MCF 10A (cell line): Measurements from ENCODE around the gene CLSTN2. TPM values are rescaled to one million over a fixed set of nuclear protein-coding genes. Genes with fewer than 3 reads are reported as not detected.

ENCODE experiments used
- BruUV-seq: library from RNA; stranded (reverse); fragments of 400-500 nt; replicated peaks from 2 replicates; lab custom pipeline; 2021; lab: Mats Ljungman, UMichigan
- CTCF ChIA-PET: fragments of 300-600 bp; sonication (Branson Sonifier 250); formaldehyde crosslinking; extraction: SDS; loops from one replicate; lab custom pipeline; 2021; ENCODE audit warnings: antibody characterized with exemption, inconsistent platforms; lab: Yijun Ruan, JAX
- POLR2A ChIA-PET: fragments of 300-600, 350-650 bp; sonication (Branson Sonifier 250); formaldehyde crosslinking; extraction: SDS; loops from one replicate; lab custom pipeline; 2020; ENCODE audit warnings: antibody characterized with exemption, inconsistent platforms; lab: Yijun Ruan, JAX
- DNase-seq: peaks from one replicate; pipeline ENCODE4 v3.0.0-alpha.2; 2018; ENCODE audit not compliant: unreplicated experiment
- H3K27ac Mint-ChIP-seq: one replicate; pipeline ENCODE4 v1.8.0; 2022; ENCODE audit warnings: mild to moderate bottlenecking, low read depth, mixed read lengths; ENCODE audit not compliant: unreplicated experiment
- H3K27me3 Mint-ChIP-seq: one replicate; pipeline ENCODE4 v1.8.0; 2022; ENCODE audit warnings: mixed read lengths; ENCODE audit not compliant: insufficient read depth, unreplicated experiment
- H3K36me3 Mint-ChIP-seq: one replicate; pipeline ENCODE4 v1.8.0; 2022; ENCODE audit warnings: mild to moderate bottlenecking, moderate library complexity, mixed read lengths; ENCODE audit not compliant: insufficient read depth, unreplicated experiment
- H3K4me1 Mint-ChIP-seq: one replicate; pipeline ENCODE4 v1.8.0; 2022; ENCODE audit warnings: mixed read lengths; ENCODE audit not compliant: insufficient read depth, unreplicated experiment
- H3K4me3 Mint-ChIP-seq: one replicate; pipeline ENCODE4 v1.8.0; 2022; ENCODE audit warnings: mild to moderate bottlenecking, moderate library complexity, mixed read lengths; ENCODE audit not compliant: unreplicated experiment
- H3K9me3 Mint-ChIP-seq: one replicate; pipeline ENCODE4 v1.8.0; 2022; ENCODE audit warnings: mixed read lengths; ENCODE audit not compliant: unreplicated experiment
- intact Hi-C: fragments of 100-400 bp; cut with micrococcal nuclease; formaldehyde crosslinking; loops from 2 replicates; pipeline ENCODE4 v1.14.1; 2022
- total RNA-seq: library from RNA; stranded (reverse); gene quantifications from 2 replicates; pipeline ENCODE4 v1.2.3, GENCODE V29; 2022
- TF ChIP-seq, protein P1 (sequence below): fragments of 200-600 bp; IDR thresholded peaks from one replicate; pipeline ENCODE4 v1.8.0; 2022; ENCODE audit warnings: antibody characterized with exemption, mild to moderate bottlenecking; ENCODE audit not compliant: unreplicated experiment

CLSTN2 gene
- total RNA-seq, 1 experiment from 2014 or later, result not detected

DNA sequence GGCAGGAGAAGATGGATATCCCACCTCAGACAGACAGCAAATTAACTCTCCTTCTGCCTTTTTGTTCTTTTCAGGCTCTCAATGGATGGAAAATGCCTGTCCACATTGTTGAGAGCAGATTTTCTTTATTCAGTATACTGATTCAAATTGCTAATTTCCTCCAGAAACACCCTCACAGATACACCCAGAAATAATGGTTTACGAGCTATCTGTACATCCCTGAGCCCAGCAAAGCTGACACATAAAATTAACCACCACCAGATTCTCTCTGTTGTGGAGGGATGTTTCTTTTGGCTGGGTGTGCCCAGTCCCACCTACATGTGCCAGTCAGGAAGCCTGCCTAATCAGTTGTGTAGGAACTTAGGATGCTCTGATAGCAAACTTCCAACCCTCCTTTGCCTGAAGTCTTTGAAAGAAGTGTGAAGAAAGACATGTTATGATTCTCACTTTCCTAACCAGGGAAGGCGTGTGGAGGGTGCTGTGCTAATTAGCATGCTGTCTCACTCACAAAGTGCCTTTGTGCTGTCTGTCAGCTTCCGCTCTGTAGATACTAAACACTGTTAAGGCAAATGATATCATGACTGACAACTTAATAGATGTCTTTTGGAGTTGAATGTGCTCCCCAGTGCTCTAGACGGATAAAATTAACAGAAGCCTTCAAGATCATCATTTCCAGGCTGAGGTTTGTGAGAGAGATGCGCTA, 208.5 kb downstream of the CLSTN2 start:
- POLR2A ChIA-PET, result no interaction called here
- no peak for DNase-seq
- TF ChIP-seq, protein P1, sequence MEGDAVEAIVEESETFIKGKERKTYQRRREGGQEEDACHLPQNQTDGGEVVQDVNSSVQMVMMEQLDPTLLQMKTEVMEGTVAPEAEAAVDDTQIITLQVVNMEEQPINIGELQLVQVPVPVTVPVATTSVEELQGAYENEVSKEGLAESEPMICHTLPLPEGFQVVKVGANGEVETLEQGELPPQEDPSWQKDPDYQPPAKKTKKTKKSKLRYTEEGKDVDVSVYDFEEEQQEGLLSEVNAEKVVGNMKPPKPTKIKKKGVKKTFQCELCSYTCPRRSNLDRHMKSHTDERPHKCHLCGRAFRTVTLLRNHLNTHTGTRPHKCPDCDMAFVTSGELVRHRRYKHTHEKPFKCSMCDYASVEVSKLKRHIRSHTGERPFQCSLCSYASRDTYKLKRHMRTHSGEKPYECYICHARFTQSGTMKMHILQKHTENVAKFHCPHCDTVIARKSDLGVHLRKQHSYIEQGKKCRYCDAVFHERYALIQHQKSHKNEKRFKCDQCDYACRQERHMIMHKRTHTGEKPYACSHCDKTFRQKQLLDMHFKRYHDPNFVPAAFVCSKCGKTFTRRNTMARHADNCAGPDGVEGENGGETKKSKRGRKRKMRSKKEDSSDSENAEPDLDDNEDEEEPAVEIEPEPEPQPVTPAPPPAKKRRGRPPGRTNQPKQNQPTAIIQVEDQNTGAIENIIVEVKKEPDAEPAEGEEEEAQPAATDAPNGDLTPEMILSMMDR, result no peak
- Mint-ChIP-seq H3K27me3 (no peaks in the 10 kb centered on the region), H3K27ac (no peak overlapping the region), H3K9me3 (no peaks in the 10 kb centered on the region), H3K4me1 (no peaks in the 10 kb centered on the region), H3K36me3 (no peaks in the 10 kb centered on the region), H3K4me3 (no peak overlapping the region)
- intact Hi-C loops, result no loop called here
- CTCF ChIA-PET, result interaction anchor here (0.7 kb wide), 1 partner anchor 40 kb away, joined by 3 read pairs; no protein-coding TSS in a partner anchor
- BruUV-seq, result no TSS peak

DNA sequence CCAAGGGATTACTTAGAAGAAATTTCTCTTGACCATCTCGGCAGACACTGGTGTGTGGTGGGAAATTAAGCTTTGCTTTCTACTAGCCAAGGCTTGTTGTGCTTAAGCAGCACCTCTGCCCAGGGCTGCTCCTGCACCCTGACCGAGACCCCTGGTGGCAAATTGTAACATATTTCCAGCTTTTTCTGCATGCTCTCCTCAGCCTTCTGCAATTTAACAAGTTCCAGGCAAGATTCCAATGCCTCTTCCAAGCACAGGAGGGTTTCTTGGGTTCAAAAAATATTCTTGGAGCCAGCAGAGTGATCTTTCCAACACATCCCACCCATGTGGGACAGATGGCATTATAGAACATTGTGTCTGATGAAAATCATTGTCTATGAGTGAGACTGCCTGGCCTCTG, 210.5 kb downstream of the CLSTN2 start:
- CTCF ChIA-PET, result interaction anchor here (0.6 to 0.7 kb wide), 2 partner anchors 585 to 789 kb away, joined by 3 to 4 read pairs; no protein-coding TSS in a partner anchor
- Mint-ChIP-seq H3K36me3 (no peaks in the 10 kb centered on the region), H3K27ac (no peak overlapping the region), H3K4me1 (no peaks in the 10 kb centered on the region), H3K4me3 (no peak overlapping the region), H3K9me3 (no peaks in the 10 kb centered on the region), H3K27me3 (no peaks in the 10 kb centered on the region)
- intact Hi-C loops, result no loop called here
- BruUV-seq, result no TSS peak
- TF ChIP-seq, protein P1, result no peak
- no peak for DNase-seq
- POLR2A ChIA-PET, result no interaction called here

DNA sequence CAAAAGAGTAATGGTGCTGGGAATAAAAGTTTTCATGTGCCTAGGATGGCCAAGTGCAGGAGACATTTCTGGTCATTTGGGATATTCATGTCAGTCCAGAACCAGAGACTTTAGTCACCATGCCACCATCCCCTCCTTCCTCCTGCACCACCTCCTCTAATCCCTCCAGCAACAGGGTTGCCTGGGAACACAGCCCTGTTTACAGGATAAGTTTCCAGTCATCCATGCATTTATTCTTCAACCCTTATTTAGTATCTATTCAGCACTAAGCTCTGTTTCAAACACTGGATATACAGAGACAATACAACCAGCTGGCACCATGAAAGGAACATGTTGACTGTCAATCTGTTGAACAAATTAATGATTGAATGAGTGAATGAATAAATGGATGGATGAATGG, 211.7 kb downstream of the CLSTN2 start:
- TF ChIP-seq, protein P1, result no peak
- intact Hi-C loops, result no loop called here
- no peaks in the 10 kb centered on the region for H3K9me3 Mint-ChIP-seq
- H3K4me1 Mint-ChIP-seq, result no peaks in the 10 kb centered on the region
- no peaks in the 10 kb centered on the region for H3K36me3 Mint-ChIP-seq
- BruUV-seq, result no TSS peak
- H3K4me3 Mint-ChIP-seq, result no peak overlapping the region
- POLR2A ChIA-PET, result no interaction called here
- CTCF ChIA-PET, result interaction anchor here (1.2 kb wide), 1 partner anchor 17 kb away, joined by 7 read pairs; no protein-coding TSS in a partner anchor
- no peak for DNase-seq
- H3K27ac Mint-ChIP-seq, result no peak overlapping the region
- no peaks in the 10 kb centered on the region for H3K27me3 Mint-ChIP-seq

DNA sequence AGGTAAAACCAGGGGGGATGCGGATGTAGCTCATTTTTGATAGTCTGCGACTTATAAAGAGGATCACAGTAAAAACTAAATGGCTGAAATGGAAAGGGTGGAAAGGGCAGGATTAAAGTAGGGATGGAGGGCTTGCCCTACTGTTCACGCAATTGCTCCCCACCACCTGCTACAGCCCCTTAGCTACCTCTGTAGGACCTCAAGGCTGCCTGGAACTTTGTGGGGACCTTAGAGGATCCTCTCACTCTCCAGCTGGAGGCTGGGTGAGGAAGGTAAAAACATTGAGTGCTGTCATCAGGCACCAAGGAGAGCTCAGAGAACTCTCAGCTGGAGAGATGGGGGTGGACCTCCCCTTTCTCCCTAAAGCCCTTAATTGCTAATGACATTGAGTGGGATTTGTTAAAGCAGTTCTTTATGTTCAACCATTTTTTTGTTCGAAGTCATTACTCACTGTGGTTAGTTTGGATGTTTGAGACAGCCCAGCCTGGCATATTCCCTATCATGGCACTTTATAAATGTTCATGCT, 213.0 kb downstream of the CLSTN2 start:
- no peaks in the 10 kb centered on the region for H3K9me3 Mint-ChIP-seq
- ChIA-PET POLR2A (interaction anchor here (1.0 kb wide), 1 partner anchor 195 kb away, joined by 3 read pairs; no protein-coding TSS in a partner anchor), CTCF (interaction anchor here (0.6 to 1.4 kb wide), 3 partner anchors 87 to 351 kb away, joined by 3 read pairs; no protein-coding TSS in a partner anchor)
- H3K27me3 Mint-ChIP-seq, result no peaks in the 10 kb centered on the region
- no peak overlapping the region for H3K4me3 Mint-ChIP-seq
- no TSS peak for BruUV-seq
- no peaks in the 10 kb centered on the region for H3K4me1 Mint-ChIP-seq
- no peak for DNase-seq
- no peak overlapping the region for H3K27ac Mint-ChIP-seq
- TF ChIP-seq, protein P1, result no peak
- no peaks in the 10 kb centered on the region for H3K36me3 Mint-ChIP-seq
- intact Hi-C loops, result no loop called here
